ENCODE results near the gene COQ4.

The COQ4 gene

GRCh38 chr9:128361296-128361985 lies 38.8 kb downstream of the COQ4 start:
- TF ChIP-seq CTCF (IDR thresholded peaks at IDR 0.05; ENCODE audit: low read depth, low read length), result no peak
- H3K4me3 ChIP-seq (ENCODE audit: low read depth, low read length), result no peak overlapping the region; the same call in 1 of the 2 replicates

- H3K4me3 ChIP-seq (ENCODE audit: low read depth, low read length), result peak overlapping the region; percentile 51
- peak; percentile 83 for TF ChIP-seq CTCF (IDR thresholded peaks at IDR 0.05; ENCODE audit: low read depth, low read length)
Measured at GRCh38 chr9:128361986-128362646, 39.5 kb downstream of the COQ4 start.

GRCh38 chr9:128362774-128363173 lies 40.1 kb downstream of the COQ4 start:
- no peak for TF ChIP-seq CTCF (IDR thresholded peaks at IDR 0.05; ENCODE audit: low read depth, low read length)
- H3K4me3 ChIP-seq (ENCODE audit: low read depth, low read length), result no peak overlapping the region

- TF ChIP-seq CTCF (IDR thresholded peaks at IDR 0.05; ENCODE audit: low read depth, low read length), result no peak
Measured at GRCh38 chr9:128365525-128365924, 42.9 kb downstream of the COQ4 start.

GRCh38 chr9:128369024-128369706 lies 46.5 kb downstream of the COQ4 start:
- no peak for TF ChIP-seq CTCF (IDR thresholded peaks at IDR 0.05; ENCODE audit: low read depth, low read length)
- H3K4me3 ChIP-seq (ENCODE audit: low read depth, low read length), result no peak overlapping the region

More at GRCh38 chr9:128365525-128365924, 42.9 kb downstream of the COQ4 start:
- H3K4me3 ChIP-seq (ENCODE audit: low read depth, low read length), result no peak overlapping the region

- TF ChIP-seq CTCF (IDR thresholded peaks at IDR 0.05; ENCODE audit: low read depth, low read length), result no peak
- peak overlapping the region; percentile 98 for H3K4me3 ChIP-seq (ENCODE audit: low read depth, low read length)
Measured at GRCh38 chr9:128370367-128370751, 47.7 kb downstream of the COQ4 start.
